CD4-positive, alpha-beta T cell treated with Interleukin-10 for 1 hour (primary cell): ENCODE results near the gene TMEM61.
"Not testable (repeated sequence)": the region's sequence is repeated elsewhere in the genome, so short reads cannot be mapped to it uniquely, and the experiment has no call there.

ENCODE experiments used
- DNase-seq: peaks from one replicate; pipeline ENCODE4 v3.0.0-alpha.2; 2020

TMEM61 gene

DNA sequence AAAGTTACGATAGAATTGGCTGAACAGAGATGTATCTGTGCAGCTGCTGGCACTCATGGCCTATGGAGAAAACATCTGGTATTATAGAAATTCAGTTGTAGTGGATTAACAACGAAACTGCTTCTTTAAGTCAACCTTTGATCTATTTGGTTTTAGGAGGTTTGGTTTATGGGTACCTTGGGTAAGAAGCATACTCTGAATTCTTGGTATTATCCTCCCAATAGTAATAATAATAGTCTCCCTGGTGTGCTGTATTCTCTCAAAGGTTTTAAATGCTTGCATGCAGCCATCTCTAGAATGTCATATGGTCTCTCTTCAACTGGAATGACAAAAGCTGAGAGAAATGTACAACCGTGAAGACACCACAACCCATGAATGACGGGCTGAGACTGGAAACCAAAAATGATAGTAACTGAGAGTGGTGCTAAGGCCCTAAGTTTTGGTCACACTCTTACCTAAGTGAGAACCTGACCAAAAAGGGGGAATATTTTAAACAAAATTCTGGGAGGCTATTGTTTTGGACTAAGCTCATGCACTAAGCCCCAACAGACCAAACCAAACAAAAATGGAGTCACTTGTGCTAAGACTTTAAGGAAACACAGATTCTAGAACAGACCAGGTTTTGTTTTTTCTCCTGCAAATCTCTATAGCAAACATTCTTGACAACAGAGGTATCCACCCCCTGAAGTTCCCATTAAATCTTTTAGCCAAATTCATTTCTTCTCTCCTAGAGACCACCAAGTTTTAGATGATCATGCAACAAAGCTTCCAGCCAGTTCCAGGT, 17.6 kb upstream of the TMEM61 start:
- no peak for DNase-seq

DNA sequence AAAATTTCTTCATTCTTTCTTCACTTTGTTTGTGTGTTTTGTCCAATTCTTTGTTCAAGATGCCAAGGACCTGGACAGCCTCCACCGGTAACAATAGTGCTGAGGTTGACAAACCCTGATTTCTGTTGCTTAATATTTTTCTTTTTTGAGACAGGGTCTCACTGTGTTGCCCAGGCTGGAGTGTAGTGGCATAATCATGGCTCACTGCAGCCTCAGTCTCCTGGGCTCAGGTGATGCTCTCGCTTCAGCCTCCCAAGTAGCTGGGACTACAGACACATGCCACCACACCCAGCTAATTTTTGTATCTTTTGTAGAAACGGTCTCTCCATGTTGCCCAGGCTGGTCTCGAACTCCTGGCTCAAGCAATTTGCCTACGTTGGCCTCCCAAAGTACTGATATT, 16.6 kb upstream of the TMEM61 start:
- not testable (repeated sequence) for DNase-seq

DNA sequence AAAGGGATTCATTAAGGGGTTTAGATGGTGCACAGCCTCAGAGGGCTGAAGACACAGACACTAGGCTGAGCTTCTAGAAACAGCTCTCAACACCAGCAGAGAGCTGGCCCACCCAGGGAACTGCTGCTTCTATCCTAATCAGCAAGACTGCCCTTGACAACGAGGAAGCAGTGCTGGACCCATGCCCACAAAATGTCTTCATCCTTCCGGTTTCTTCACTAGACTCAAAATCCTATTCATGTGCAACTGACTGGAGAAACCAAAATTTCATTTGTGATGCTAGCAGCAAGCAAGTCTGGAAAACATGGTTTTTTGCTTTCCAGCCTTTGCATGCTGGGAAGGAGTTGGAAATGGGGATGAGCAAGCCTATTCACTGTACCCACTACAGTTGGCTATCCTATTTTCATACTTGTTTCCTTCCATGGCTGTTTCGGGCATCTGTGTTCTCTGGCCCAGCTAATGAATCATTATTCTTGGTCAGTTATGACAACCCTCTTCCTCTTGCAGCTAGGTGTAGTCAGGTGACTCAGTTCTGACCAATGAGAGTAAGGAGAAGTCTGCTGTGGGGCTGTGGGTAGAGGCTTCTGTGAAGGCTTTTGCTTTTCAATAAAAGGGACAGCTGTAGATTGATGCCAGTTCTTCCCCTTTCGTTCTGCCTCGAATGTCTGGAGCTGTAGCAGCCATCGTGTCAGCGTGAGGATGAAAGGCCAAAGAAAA, 14.6 kb upstream of the TMEM61 start:
- DNase-seq, result peak; percentile 31

DNA sequence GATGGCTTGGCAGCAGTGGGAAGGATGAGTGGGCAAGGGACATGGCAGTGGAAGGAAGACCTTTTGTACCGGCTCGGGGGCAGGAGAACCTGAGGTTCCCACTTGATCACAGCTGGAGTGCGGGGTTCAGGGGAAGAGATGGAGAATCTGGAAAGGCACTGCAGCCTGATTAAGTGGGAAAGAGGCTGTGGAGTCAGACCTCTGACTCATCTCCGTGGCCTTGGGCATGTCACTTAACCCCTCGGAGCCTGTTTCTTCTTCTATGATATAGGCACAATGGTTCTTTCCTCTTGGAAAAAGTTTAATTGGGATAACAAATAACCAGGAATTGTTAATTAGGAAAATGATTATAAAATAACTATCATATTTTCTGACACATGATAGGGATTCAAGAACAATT, 13.1 kb upstream of the TMEM61 start:
- DNase-seq, result no peak

DNA sequence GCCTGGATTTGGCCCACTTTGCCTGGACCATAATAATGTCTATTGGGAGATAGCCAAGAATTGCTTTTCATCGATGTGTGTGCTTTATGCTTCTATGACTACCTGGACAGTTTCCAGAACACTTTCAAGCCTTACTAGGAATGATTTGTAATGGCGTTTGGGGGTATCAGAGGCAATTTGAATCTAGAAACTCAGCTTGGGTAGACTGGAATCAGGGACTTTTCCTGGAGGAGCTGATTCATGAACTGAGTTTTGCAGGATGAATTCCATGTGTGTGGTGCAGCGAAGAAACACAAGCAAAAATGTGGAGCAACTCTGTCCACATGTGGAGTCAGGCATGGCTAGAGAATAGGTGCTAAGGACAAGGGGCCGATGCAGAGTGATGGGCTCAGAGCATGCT, 11.9 kb upstream of the TMEM61 start:
- no peak for DNase-seq

DNA sequence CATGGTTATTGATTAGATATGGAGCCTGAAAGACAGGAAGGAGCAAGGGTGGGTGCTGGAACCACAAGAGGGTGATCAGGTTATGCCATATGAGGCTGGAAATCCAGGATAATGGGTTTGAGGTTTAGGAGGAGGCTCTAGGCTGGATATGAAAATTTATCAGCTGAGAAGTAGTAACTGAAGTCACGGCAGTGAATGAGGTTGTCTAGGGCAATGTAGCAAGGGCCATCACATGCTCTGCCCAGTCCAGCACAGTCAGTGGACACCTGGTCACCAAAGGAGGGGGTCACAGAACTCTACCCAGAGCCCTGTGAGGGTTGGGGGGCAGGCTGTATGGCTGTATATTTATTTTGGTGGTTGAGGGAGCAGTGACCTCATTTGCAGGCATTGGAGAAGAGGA, 10.5 kb upstream of the TMEM61 start:
- no peak for DNase-seq

DNA sequence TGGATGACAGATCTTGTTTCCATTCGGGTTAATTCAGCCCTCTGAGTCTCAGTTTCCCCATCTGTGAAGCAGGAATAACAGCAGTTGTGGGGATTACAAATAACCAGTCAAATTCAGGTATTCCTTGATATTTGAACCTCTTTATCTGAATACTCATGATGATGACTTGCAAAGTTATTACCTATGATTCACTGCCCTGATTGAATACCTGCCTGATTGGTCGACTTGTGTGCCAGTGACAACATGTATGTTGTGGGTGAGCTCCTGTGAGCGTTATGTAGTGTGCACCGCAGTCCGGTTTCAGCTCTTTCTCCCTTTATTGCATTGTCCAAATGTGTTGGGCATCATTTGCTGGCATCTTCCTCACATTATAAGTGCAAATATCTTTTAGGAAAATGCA, 9.5 kb upstream of the TMEM61 start:
- no peak for DNase-seq

DNA sequence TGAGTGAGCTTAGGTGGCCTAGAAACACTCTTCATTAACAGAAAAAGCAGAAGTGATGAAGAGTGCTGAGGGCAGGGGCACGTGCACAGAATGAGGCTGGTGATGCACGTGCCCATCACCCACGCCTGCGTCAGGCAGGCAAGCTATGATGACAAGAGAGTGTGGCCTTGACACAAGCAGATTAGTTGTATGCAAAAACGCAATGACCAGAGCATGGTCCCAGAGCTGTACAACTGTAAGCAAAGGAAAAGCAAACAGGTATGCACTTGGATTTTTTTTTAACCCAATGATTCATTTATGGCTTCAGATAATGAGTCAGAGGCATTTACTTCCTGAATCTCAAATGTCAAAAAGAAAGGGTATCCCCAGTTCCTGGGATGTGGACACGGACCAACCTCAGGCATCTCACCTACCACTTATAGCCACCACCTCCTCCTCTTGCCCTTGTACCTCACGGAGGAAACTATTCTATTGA, 9.1 kb upstream of the TMEM61 start:
- no peak for DNase-seq

DNA sequence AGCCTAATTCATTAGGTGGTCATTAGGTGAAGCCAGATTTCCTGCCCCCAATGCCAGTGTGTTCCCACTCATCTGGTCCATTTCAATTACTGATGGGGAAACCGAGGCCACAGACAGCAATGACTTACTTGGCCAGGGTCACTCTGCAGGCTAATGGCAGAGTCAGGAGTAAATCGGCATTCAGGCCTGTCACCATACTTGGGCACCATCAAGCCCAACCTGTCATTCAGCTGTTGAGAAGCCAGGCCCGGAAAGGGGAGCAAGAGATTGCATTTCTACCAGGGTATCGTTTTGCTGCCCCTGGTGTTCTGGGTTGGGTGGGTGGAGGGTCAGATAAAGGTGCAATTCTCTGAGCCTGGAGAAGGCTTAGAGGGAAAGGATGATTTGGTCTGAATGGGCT, 8.0 kb upstream of the TMEM61 start:
- DNase-seq, result no peak

DNA sequence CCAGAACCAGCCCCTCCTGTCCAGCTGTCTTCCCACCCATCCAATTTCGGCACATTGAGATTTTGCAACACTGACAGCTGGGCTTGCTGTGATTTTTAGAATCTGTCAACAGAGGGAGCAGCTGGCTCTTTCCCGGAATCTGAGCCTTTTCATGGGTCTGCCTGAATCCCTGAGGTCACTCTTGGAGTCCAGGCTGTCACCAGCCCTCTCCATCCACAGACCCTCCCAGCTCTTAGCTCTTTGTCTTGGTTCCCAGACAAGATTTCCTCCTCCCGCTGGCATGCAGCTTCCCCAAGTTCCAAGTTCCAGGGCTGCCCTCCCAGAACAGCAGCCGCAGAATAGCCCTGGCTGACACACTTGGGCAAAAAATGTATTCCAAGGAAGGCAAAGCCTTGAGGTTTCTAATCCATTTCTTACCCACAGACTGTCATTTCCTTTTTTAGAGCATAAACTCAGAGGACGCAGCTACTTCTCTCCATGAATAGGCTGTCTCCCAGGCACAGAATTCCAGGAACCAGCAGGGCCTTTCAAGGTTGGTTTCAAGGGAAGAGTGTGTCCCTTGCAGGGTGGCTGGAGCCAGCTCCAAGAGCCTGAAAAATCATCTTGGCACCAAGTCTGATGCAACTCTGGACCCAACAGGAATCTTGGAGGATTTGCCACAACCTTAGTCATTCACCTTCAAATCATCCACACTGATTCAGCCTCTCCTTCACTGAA, 7.1 kb upstream of the TMEM61 start:
- DNase-seq, result no peak

DNA sequence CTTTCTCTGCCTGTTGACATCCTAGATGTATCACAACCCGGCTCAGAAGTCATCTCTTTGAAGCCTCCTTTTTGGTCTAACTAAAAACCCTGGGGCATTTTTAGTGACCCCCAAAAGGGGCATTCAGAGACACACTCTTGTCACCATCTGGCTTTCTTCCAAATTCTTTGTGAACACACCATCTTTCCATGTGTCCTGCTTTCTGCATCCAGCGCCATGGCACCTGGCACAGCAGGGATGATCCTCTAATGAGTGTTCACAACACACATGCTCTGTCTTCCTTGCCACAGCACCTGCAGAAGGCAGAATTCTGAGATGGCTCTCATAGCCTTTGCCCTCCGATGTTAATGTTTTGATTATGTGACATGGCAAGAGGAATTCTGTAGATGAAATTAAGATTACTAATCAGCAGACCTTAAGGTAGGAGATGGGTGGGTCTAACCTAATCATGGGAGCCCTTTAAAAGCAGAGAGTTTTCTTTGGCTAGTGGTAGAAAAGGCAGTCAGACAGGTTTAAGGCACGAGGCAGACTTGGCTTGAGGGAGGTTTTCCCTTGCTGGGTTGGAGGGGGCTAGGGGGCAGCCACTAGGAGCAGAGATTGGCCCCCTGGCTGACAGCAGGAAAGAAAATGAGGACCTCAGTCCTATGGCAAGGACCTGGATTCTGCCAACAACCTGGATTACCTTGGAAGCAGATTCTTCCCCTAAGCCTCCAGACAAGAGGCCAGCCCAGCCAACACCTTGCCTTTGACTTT, 4.9 kb upstream of the TMEM61 start:
- DNase-seq, result no peak

DNA sequence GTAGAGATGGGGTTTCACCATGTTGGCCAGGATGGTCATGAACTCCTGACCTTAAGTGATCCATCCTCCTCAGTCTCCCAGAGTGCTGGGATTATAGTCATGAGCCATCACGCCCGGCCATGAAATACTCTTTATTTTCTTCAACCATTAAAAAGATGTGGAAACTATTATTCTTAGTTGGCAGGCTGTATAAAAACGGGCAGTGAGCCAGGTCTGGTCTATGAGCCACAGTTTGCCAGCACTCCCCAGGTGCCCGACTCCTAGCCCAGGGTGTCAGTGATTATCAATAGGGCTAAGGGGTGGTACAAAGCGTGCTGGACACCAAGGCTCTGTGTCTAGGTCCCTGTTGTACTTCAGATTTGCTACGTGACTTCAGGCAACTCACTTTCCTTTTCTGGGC, 3.7 kb upstream of the TMEM61 start:
- DNase-seq, result no peak

DNA sequence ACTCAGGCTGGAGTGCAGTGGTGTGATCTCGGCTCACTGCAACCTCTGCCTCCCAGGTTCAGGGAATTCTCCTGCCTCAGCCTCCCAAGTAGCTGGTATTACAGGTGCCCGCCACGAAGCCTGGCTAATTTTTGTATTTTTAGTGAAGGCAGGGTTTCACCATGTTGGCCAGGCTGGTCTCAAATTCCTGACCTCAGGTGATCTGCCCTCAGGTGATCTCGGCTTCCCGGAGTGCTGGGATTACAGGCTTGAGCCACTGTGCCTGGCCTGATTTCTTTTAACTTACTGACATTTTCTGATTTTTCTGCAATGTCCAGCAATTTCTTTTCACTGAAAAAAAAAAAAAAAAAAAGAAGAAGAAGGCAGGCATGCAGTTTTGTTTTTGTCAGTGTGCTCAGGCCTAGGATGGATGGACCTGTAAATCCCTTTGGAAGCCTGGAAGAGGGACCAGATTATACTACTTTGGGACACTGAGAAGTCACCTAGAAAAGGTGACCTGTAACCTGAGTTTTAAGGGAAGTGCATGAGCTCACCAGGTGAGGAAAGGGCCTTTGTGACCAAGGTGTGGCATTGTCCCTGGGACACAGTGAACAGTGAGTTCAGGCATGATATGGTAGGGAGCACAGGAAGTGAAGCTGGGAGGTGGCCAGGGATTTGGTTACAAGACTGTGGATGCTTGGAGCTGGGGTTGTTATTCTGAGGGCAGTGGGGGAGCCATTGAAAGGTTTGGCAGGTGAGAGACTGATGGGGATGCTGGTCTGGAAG, 2.7 kb upstream of the TMEM61 start:
- DNase-seq, result no peak

DNA sequence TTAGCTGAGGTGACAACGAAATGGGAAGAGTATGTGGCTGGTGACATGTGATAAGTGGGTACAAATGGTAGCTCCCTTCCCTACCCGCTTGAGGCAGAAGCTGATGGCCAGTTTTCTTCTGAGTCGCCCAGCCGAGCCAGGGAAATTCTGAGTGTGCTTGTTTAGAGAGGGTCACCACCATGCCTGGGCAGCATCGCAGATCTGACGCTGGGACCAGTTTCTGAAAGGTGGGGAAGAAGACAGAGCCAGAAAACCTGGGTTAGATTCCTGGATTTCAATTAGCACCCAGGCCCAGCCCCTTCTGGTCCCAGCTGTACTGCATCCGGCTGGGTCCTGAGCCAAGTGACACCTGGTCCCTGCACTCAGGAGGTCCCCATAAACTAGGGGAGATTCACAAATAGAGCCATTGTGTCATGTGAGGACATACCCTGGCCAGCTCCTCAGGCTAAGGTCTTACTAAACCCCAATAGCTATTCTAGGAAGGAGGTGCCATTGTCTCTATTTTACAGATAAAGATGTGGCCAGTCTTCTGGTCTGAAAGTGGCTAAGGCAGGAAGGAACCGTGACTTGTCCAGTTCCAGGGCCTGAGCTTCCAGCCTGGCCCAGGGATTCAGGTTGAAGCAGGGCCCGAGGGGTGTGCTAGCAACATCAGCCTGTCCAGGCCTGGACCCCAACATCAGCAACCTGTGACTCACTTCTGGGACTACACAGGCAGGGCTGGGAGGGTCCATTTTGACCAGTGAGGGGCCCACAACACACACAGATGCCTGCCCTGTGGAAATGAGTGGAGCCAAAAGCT, 1.7 kb upstream of the TMEM61 start:
- DNase-seq, result no peak

DNA sequence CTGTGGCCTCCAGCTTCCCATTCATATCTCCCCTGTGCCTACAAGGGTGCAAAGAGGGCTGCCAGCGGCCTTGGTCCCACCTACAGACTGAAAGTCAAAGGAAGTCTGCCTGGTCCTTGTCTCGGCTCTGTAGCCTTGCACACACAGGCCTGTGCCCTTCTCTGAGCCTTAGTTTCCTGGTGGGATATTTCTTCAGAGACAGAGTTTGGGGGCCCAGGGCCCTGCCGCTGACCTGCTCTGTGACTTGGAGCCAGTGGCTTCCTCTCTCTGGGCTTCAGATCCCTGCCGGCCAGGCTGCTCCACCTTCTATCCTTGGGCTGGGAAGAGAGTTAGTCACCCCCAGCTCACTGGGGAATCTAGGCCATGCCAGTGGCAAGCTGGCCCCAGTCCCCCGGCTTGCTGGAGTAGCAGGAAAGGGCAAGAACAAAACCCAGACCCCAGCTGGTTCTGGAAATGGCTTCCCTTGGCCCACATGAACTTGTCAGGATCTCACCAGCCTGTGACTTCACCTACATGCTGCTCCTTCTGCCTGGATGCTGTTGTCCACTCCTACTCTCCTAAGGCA, 1.0 kb upstream of the TMEM61 start:
- no peak for DNase-seq

DNA sequence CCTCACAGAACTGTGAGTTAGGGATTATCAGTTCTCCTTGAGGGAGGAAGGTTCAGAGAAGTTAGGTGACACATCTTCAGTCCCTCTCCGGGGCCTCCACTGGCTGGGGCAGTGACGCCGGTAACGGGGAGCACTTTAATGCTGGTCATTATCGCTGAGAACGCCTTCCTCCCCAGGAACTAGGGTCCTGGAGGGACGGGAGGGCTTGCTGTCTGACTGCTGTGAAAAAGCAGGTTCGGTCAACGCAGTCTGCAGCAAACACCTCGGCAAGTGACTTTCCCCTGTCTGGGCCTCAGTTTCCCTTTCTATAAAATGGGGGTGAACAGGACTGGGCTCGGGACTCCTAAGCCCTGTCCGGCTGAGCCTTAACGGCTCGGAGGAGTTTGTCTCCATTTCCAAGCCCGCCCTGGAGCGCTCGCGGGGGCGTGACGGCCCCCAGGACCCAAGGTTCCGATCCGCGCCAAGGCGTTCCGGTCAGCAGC, 341 bp upstream of the TMEM61 start:
- no peak for DNase-seq

DNA sequence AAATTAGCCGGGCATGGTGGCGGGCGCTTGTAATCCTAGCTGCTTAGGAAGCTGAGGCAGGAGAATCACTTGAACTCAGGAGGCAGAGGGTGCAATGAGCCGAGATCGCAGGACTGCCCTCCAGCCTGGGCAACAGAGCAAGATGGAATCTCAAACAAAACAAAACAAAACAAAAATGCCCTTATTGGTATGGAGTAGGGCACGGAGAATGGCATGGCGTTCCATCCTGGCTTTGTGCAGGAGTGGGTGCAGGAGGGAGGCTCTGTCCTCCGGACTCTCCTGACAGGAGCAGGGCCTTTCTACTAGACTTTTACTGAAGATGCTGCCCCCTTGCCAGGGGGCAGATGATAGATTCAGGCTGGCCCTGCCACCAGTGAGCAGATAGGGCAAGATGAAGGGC, 1.0 kb downstream of the TMEM61 start:
- DNase-seq, result no peak

DNA sequence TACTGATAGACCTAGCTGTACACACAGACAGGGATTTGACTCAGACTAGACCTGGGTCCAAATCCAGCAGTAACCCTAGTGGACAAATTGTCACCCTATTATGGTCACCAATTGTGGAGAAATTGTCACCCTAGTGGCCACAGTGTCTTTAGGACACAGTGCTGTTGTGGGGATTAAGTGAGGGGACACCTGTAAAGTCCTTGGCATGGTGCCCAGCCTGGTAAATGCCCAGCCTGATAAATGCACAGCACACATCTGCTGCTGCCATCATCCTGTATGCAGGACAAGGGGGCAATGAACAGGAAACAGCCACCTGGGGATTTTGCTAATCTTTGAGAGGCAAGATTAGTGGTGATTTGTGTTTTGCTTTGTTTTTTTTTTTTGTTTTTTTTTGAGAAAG, 2.3 kb downstream of the TMEM61 start:
- DNase-seq, result no peak

DNA sequence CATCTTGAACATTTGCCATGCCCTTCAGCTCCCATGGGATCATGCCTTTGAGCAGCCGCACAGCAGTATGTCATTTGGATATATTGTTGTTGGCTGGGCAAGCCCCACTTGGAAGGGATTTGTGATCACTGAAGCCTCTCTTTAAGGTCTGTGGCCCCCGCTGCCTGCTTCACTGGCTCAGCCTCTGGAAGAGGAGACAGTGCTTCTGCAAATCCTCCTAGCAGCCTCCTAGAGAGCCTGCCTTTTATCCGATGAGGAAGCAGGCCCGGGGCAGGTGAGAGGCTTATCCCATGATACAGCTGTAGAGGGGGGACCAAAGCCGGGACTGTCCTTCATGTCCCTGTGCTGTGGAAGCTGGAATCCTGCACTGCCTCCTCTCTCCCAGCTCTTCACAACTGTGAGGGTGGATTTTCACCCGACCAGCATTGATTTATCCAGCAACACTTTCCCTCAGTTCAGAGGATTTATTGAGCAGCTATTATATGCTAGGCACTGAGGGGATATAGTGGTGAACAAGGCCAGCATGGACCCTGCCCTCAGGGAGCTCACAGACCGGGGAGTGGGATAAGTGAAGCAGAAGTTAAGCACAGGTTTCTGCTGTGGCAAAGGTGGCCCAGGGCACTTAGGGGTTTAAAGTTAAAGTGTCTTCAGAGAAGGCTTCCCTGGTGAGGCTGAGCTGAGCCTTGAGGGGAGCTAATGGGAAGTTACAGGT, 3.9 kb downstream of the TMEM61 start:
- DNase-seq, result no peak

DNA sequence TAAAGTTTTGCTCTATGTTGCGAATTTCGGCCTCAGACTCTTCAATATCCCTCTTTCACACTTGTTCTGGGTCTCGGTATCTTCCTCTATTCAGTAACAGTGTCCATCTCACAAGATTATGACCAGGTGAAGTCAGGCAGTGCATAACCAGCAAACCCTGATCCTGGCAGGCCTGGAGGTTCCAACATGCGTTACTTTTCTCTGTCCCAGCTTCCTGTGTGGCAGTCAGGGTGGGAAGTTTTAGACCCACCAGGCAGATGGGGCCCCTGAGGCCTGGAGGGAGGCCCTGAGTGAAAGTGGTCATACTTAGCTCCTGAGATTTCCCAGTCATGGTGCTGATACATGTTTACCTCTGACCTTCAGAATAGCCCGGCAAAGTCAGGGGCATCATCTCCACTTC, 5.1 kb downstream of the TMEM61 start:
- no peak for DNase-seq
